GM18507 (cell line): ENCODE data around the gene LCN15.
"Not testable (repeated sequence)": the region's sequence is repeated elsewhere in the genome, so short reads cannot be mapped to it uniquely, and the experiment has no call there.

Experiments
- DNase-seq: peaks from one replicate; pipeline ENCODE4 v3.0.0; 2011; ENCODE audit warnings: low read depth; ENCODE audit not compliant: insufficient read length; ENCODE audit errors: extremely low spot score
- FAIRE-seq: peaks from 2 replicates; lab custom pipeline; 2011; peaks lifted over from hg19 to GRCh38; lab: Jason Lieb, UNC

Gene LCN15

GRCh38 chr9:136712690-136713544, 51.4 kb downstream of the LCN15 start:
- no peak for DNase-seq
- FAIRE-seq, result no peak

GRCh38 chr9:136711751-136712689, 52.3 kb downstream of the LCN15 start, which contains the start of gene DIPK1B:
Gene DIPK1B (plus strand): TSS chr9:136712572. CDS start chr9:136712666, 94 bp downstream.
- FAIRE-seq, result no peak

GRCh38 chr9:136711219-136711648, 53.1 kb downstream of the LCN15 start:
- not testable (repeated sequence) for DNase-seq, FAIRE-seq

More at GRCh38 chr9:136711751-136712689, 52.3 kb downstream of the LCN15 start, which contains the start of gene DIPK1B:
- DNase-seq, result no peak

- no peak for DNase-seq
- no peak for FAIRE-seq
These were observed 53.8 kb downstream of the LCN15 start for GRCh38 chr9:136710543-136710942.
